OCI-LY7 (cell line): ENCODE data around the gene NPY2R.

Experiments used
- EZH2phosphoT487 ChIP-seq: fragments of 200-600 bp; sonication (generic); IDR thresholded peaks from 2 replicates; pipeline ENCODE4 v1.6.1; 2018; ENCODE audit warnings: low read depth, borderline replicate concordance, mild to moderate bottlenecking, mixed run types, antibody characterized with exemption, low read length, moderate library complexity, mixed read lengths
- TF ChIP-seq, protein P1 (sequence below): fragments of 200-600 bp; sonication (generic); conservative IDR thresholded peaks from 2 replicates; pipeline ENCODE4 v1.5.1; 2014; ENCODE audit warnings: mild to moderate bottlenecking, antibody characterized with exemption, low read length, moderate library complexity, mixed read lengths

DNA sequence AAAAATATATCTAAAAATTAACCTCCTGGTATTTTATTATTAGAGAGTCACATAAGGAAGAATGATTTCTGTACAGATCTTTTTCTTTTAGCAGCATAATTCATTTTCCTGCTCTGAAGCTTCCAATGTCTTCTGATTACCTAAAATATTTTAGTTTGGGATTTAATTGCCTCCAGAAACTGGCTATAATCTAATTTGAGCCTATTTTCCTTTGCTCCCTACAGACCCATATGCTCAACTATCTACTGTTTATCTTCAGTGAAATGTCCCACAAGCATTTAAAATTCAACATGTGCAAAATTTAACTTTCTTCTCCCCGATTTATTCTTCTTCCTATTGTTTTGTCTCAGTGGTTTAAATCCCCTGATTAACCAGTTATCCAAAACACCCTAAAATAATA lies 29.1 kb downstream of the NPY2R start:
- TF ChIP-seq, protein P1, sequence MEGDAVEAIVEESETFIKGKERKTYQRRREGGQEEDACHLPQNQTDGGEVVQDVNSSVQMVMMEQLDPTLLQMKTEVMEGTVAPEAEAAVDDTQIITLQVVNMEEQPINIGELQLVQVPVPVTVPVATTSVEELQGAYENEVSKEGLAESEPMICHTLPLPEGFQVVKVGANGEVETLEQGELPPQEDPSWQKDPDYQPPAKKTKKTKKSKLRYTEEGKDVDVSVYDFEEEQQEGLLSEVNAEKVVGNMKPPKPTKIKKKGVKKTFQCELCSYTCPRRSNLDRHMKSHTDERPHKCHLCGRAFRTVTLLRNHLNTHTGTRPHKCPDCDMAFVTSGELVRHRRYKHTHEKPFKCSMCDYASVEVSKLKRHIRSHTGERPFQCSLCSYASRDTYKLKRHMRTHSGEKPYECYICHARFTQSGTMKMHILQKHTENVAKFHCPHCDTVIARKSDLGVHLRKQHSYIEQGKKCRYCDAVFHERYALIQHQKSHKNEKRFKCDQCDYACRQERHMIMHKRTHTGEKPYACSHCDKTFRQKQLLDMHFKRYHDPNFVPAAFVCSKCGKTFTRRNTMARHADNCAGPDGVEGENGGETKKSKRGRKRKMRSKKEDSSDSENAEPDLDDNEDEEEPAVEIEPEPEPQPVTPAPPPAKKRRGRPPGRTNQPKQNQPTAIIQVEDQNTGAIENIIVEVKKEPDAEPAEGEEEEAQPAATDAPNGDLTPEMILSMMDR = no peak
- TF ChIP-seq EZH2phosphoT487 = no peak
